NCI-H128 (cell line): ENCODE measurements around the gene TMEM107.

Experiments used
- DNase-seq: peaks from one replicate; lab custom pipeline; 2025; ENCODE audit not compliant: unreplicated experiment; lab: John Stamatoyannopoulos, UW

Gene TMEM107

GRCh38 chr17:8138672-8139371 lies 37.4 kb downstream of the TMEM107 start:
- DNase-seq, result peak; percentile 82

- no peak for DNase-seq
Measured at GRCh38 chr17:8138374-8138671, 37.9 kb downstream of the TMEM107 start.

DNA sequence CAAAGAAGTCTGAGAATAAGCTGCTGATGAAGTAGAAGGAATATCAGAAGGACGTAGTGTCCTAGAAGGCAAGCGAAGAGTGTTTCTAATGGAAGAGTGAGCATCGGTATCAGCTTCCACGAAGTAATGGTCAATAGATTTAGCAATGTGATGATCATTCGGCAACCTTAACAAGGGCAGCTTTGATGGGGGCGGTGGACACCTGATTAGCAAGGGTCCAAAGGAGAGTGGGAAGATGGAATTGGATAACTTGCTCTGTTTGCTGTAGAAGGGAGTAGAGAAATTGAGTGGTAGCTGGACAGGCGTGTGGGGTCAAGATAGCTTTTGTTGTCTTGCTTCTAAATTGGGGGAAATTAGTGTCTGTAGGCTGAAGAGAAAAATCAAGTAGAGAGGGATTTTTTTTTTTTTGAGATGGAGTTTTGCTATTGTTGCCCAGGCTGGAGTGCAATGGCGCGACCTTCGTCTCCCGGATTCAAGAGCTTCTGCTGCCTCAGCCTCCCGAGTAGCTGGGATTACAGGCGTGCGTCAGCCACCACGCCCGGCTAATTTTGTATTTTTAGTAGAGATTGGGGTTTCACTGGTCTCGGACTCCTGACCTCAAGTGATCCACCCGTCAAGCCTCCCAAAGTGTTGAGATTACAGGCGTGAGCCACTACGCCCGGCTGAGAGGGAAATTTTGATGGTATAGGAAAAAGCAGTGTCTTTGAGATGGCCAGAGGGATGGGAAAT lies 38.4 kb downstream of the TMEM107 start:
- DNase-seq, result no peak

DNA sequence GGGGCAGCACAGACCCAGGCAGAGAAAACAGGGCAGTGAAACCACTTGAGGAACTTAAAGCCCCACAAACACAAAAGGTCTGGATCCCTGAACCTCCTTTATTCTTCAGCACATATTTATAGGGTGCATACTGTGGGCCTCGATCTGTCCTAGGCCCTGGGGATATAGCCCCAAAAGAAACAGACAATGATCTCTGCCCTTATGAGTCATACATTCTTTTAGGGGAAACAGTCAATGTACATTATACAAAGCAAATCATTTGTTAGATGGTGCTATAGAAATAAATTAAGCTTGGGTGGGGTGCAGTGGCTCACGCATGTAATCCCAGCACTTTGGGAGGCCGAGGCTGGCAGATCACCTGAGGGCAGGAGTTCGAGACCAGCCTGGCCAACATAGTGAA lies 42.2 kb downstream of the TMEM107 start:
- DNase-seq, result no peak

GRCh38 chr17:8133399-8133798 lies 42.8 kb downstream of the TMEM107 start:
- no peak for DNase-seq

DNA sequence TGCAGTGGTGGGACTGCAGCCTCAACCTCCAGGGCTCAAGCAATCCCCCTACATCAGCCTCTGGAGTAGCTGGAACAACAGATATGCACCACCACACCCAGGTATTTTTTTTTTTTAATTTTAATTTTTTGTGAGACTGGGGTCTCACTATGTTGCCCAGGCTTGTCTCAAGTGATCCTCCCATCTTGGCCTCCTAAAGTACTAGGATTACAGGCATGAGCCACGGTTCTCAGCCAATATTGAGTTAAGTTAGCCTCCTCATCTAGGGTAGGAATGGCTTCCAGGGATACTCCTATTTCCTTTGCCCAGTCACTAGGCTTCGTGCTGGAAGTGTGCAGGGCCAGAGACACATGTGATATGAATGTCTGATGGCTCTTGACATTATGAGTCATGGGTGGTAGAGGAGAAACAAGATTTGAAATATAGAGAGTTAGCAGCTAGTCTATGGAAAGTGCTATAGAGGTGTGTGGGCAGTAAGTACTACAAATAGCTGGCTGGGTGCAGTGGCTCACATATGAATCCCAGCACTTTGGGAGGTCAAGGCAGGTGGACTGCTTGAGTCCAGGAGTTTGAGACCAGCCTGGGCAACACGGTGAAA lies 44.2 kb downstream of the TMEM107 start:
- no peak for DNase-seq

GRCh38 chr17:8128125-8128784 lies 47.9 kb downstream of the TMEM107 start:
- no peak for DNase-seq

GRCh38 chr17:8126491-8127066 lies 49.6 kb downstream of the TMEM107 start:
- DNase-seq, result no peak

DNA sequence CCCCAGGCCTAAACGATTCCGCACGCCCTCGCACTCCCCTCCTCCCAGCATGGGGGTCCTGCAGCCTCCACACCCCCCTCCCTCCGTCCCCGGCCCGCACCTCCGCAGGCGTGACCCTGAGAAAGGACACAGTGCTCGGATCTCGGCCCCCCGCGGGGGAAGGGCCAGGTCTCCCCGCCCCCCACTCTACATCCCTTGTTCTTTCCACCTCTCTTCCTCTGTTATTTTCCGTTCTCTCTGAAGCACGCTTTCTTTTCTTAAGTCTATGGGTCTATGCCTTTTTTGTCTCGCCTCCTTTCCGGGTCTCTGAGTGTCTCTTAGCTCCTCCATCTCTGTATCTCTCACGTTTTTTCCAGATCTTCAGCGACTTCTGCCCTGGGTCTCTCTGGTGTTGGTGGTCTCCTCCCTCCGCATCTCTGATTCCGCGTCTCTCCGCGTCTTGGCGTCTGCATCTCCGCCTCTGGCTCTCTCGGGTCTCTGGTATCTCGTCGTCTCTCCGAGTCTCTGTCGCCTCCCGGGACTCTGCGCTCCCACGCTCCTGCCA lies 50.2 kb downstream of the TMEM107 start:
- DNase-seq, result no peak

GRCh38 chr17:8125154-8125946 lies 50.8 kb downstream of the TMEM107 start:
- peak; percentile 62 for DNase-seq

- DNase-seq, result no peak
Measured at GRCh38 chr17:8124350-8125153, 51.6 kb downstream of the TMEM107 start.

GRCh38 chr17:8123695-8124349 lies 52.4 kb downstream of the TMEM107 start, which contains the start of gene HES7:
Gene HES7, minus strand, starts transcription at chr17:8124106. Its CDS starts 22 bp downstream, at chr17:8124084.
- DNase-seq, result no peak

DNA sequence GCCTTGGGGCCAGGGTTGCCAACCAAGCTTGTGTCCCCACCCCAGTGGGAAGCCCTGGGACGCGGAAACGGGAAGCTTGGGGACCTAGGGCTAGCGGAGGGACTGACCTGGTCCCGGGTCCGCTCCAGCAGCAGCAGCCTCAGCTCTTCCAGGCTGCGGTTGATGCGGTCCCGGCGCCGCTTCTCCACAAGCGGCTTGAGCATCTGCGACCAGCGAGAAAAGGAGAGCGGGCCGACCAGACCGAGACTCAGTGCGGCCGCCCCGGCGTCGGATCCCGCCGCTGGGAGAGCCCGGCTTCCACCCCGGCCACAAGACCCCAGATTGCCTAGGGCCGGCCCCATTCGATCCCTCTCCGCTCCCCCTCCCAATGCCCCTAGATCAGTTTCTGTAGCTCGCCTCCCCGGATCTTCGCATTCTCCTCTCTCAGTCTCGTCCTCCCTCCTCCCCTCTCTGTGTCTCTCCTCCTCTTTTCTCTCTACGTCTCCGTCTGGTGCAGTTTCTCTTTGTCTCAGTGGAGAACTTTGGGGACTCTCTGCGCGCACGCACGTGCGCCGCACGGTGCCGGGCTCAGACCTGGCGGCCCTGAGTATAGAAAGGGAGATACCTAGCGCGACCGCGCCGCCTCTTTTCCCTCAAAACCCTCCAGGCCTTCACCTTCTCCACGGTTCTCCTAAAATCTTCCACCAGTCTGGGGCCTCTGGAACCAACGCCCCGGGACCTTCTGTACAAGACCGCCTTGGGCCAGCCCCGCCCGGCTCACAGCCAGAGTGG lies 53.1 kb downstream of the TMEM107 start:
- DNase-seq, result no peak
